Gastrocnemius medialis (tissue), 4 donors: Measurements from ENCODE around the gene CLCA1. TPM values are rescaled to one million over a fixed set of nuclear protein-coding genes. Genes with fewer than 3 reads are reported as not detected.

ENCODE experiments used
- ATAC-seq, 2 donors: fragments of 150-250 bp; one replicate each; pipeline ENCODE4 v1.9.1; 2016
- DNase-seq, 2 donors: peaks; one replicate each; pipeline ENCODE4 v3.0.0-alpha.2; 2019
- H3K27ac ChIP-seq, 4 donors: fragments of 200-600 bp; sonication (generic); 1 replicate in 1 of 4; 2 replicates in 3 of 4; pipeline ENCODE4 v1.5.1; 2016 to 2018; ENCODE audit warnings: mild to moderate bottlenecking in 2 of 4, moderate library complexity in 1 of 4
- H3K27me3 ChIP-seq, 3 donors: fragments of 200-600 bp; sonication (generic) in 2 of 3; 1 replicate in 1 of 3; 2 replicates in 2 of 3; pipeline versions ENCODE4 v1.5.1 to v1.6.0; 2016 to 2019; ENCODE audit warnings: mild to moderate bottlenecking in 1 of 3, moderate library complexity in 1 of 3
- H3K36me3 ChIP-seq, 2 donors: fragments of 200-600 bp; sonication (generic) in 1 of 2; one replicate each; pipeline ENCODE4 v1.5.1; 2017 to 2018
- H3K4me1 ChIP-seq, 2 donors: fragments of 200-600 bp; sonication (generic) in 1 of 2; one replicate each; pipeline ENCODE4 v1.5.1; 2016 to 2017; ENCODE audit warnings: mild to moderate bottlenecking in 2 of 2
- H3K4me3 ChIP-seq, 4 donors: fragments of 200-600 bp; sonication (generic) in 3 of 4; 1 replicate in 1 of 4; 2 replicates in 3 of 4; pipeline ENCODE4 v1.5.1; 2016 to 2019; ENCODE audit warnings: mild to moderate bottlenecking in 2 of 4
- H3K9me3 ChIP-seq, 3 donors: fragments of 200-600 bp; sonication (generic) in 2 of 3; 1 replicate in 1 of 3; 2 replicates in 2 of 3; pipeline ENCODE4 v1.5.1; 2016 to 2019
- CTCF ChIP-seq, 5 experiments: fragments of 450-650 bp in 3 of 5; fragments of 200-600 bp in 2 of 5; sonication (generic) in 2 of 5; IDR thresholded peaks in 4 of 5; conservative IDR thresholded peaks in 1 of 5; 1 replicate in 4 of 5; 2 replicates in 1 of 5; pipeline ENCODE4 v1.5.1; 2016 to 2019; ENCODE audit warnings: antibody characterized with exemption in 5 of 5, mild to moderate bottlenecking in 3 of 5, moderate library complexity in 3 of 5
- POLR2A ChIP-seq, 2 donors: fragments of 450-650 bp; IDR thresholded peaks; one replicate each; pipeline ENCODE4 v1.6.1; 2017; ENCODE audit warnings: antibody characterized with exemption in 2 of 2, mild to moderate bottlenecking in 2 of 2, moderate library complexity in 2 of 2
- in situ Hi-C, 4 donors: fragments of 200-750 bp; cut with MboI; loops; one replicate each; pipeline versions ENCODE4 v1.15.0 to v1.8.0; 2017; ENCODE audit warnings: low sequenced_read_pairs in 4 of 4
- intact Hi-C: fragments of 100-400 bp; cut with DNase I; formaldehyde crosslinking; loops from one replicate; pipeline ENCODE4 v1.15.1; 2023; ENCODE audit warnings: low total_unique reads
- total RNA-seq, 4 donors: library from RNA; depleted of rRNA; stranded (reverse); fragments of >200 nt; gene quantifications; one replicate each; pipeline versions ENCODE4 v1.1.0 to v1.2.3, GENCODE V29; 2016

Gene CLCA1
- total RNA-seq, 4 donors from 2014 or later = 1.3 TPM; not detected in 3

- Histone ChIP-seq H3K4me1 (no peaks in the 10 kb centered on the region), H3K27me3 (no peaks in the 10 kb centered on the region), H3K4me3 (no peak overlapping the region), H3K27ac (no peak overlapping the region), H3K9me3 (no peaks in the 10 kb centered on the region), H3K36me3 (no peaks in the 10 kb centered on the region)
- in situ Hi-C loops = no loop called here
- intact Hi-C loops = no loop called here
- DNase-seq (no peak), ATAC-seq (no peak)
- TF ChIP-seq POLR2A (IDR thresholded peaks at IDR 0.05) (no peak), CTCF (IDR thresholded peaks at IDR 0.05 in 4 of 5, conservative IDR thresholded peaks at IDR 0.05 in 1 of 5) (no peak)
Observed at GRCh38 chr1:86460998-86461397, 7.7 kb upstream of the CLCA1 start.

- H3K9me3 ChIP-seq = no peaks in the 10 kb centered on the region
- no peaks in the 10 kb centered on the region for H3K4me1 ChIP-seq
- H3K36me3 ChIP-seq = no peaks in the 10 kb centered on the region
- TF ChIP-seq POLR2A (IDR thresholded peaks at IDR 0.05) (no peak), CTCF (IDR thresholded peaks at IDR 0.05 in 4 of 5, conservative IDR thresholded peaks at IDR 0.05 in 1 of 5) (no peak)
- ATAC-seq (no peak), DNase-seq (no peak)
- in situ Hi-C loops (no loop called here), intact Hi-C loops (no loop called here)
- H3K27ac ChIP-seq = no peak overlapping the region
- no peaks in the 10 kb centered on the region for H3K27me3 ChIP-seq
- H3K4me3 ChIP-seq = no peak overlapping the region
Observed at GRCh38 chr1:86461482-86461881, 7.2 kb upstream of the CLCA1 start.

- Histone ChIP-seq H3K9me3 (no peaks in the 10 kb centered on the region), H3K4me3 (no peak overlapping the region), H3K27me3 (no peaks in the 10 kb centered on the region), H3K4me1 (no peaks in the 10 kb centered on the region), H3K36me3 (no peaks in the 10 kb centered on the region), H3K27ac (no peak overlapping the region)
- intact Hi-C loops (no loop called here), in situ Hi-C loops (no loop called here)
- no peak for ATAC-seq
- no peak for TF ChIP-seq CTCF (IDR thresholded peaks at IDR 0.05 in 4 of 5, conservative IDR thresholded peaks at IDR 0.05 in 1 of 5)
- no peak for TF ChIP-seq POLR2A (IDR thresholded peaks at IDR 0.05)
- DNase-seq = no peak
Observed at GRCh38 chr1:86464819-86465218, 3.9 kb upstream of the CLCA1 start.

GRCh38 chr1:86466109-86466844, 2.5 kb upstream of the CLCA1 start:
- H3K36me3 ChIP-seq = no peaks in the 10 kb centered on the region
- H3K9me3 ChIP-seq = no peaks in the 10 kb centered on the region
- no peaks in the 10 kb centered on the region for H3K4me1 ChIP-seq
- ATAC-seq (no peak), DNase-seq (no peak)
- H3K27ac ChIP-seq = no peak overlapping the region
- no peak overlapping the region for H3K4me3 ChIP-seq
- no peaks in the 10 kb centered on the region for H3K27me3 ChIP-seq
- intact Hi-C loops = no loop called here
- TF ChIP-seq POLR2A (IDR thresholded peaks at IDR 0.05) (no peak), CTCF (IDR thresholded peaks at IDR 0.05 in 4 of 5, conservative IDR thresholded peaks at IDR 0.05 in 1 of 5) (no peak)
- in situ Hi-C loops = no loop called here

- Histone ChIP-seq H3K4me3 (no peak overlapping the region), H3K36me3 (no peaks in the 10 kb centered on the region), H3K4me1 (no peaks in the 10 kb centered on the region), H3K27me3 (no peaks in the 10 kb centered on the region), H3K27ac (no peak overlapping the region), H3K9me3 (no peaks in the 10 kb centered on the region)
- in situ Hi-C loops = no loop called here
- no peak for DNase-seq
- no peak for TF ChIP-seq POLR2A (IDR thresholded peaks at IDR 0.05)
- TF ChIP-seq CTCF (IDR thresholded peaks at IDR 0.05 in 4 of 5, conservative IDR thresholded peaks at IDR 0.05 in 1 of 5) = no peak
- intact Hi-C loops = no loop called here
- no peak for ATAC-seq
Observed at GRCh38 chr1:86466986-86467385, 1.7 kb upstream of the CLCA1 start.
